ENCODE data around the gene DDIAS. TPM values are rescaled to one million over a fixed set of nuclear protein-coding genes. Genes with fewer than 3 reads are reported as not detected.

DDIAS gene
- total and polyA plus RNA-seq, 10 of the 15 experiments (the other 5 are each of a cell fraction or from before 2014, with no cell fraction given), result 6.9 to 27.8 (median 12.9) TPM

- DNase-seq (ENCODE audit: low read depth, low spot score), result no peak
- POLR2A ChIA-PET, result no interaction called here
- no peaks in the 10 kb centered on the region for H3K79me2 ChIP-seq (ENCODE audit: control insufficient read depth, insufficient read depth, low read length)
- no peak overlapping the region for H3K4me2 ChIP-seq (ENCODE audit: control insufficient read depth, insufficient read depth)
- no TSS peak for BruUV-seq (replicated peaks)
- no peaks in the 10 kb centered on the region for H3K27me3 ChIP-seq (replicated peaks in 1 of 2; ENCODE audit: control insufficient read depth in 2 of 2, insufficient read depth in 2 of 2, low read length in 1 of 2)
- no peak for FAIRE-seq
- in situ Hi-C loops (cut with MboI), result no loop called here
- no peak overlapping the region for H3K9ac ChIP-seq (ENCODE audit: control insufficient read depth, insufficient read depth, low read length)
- SMC1A ChIA-PET (ENCODE audit: uncharacterized antibody, unreplicated experiment), result interaction anchor here (1.2 kb wide), 2 partner anchors 9 to 23 kb away, joined by 3 to 4 read pairs; no protein-coding TSS in a partner anchor
- no peaks in the 10 kb centered on the region for H3K36me3 ChIP-seq (ENCODE audit: control insufficient read depth in 2 of 2, insufficient read depth in 2 of 2, low read length in 1 of 2)
- 100% methylated on average over 1 of the region's 1 CpG for WGBS (ENCODE audit: insufficient coverage, insufficient replicate concordance, low lambda C conversion rate, missing lambda C conversion rate)
- CTCF ChIA-PET, result interaction anchor here (1.5 to 1.9 kb wide), 4 partner anchors 9 to 391 kb away, joined by 4 to 7 read pairs (median 5); partner anchors contain the start of gene PRCP
- peaks cover 7% of the 10 kb centered on the region for H3K4me1 ChIP-seq (ENCODE audit: control insufficient read depth, insufficient read depth, low read length)
- intact Hi-C loops (cut with micrococcal nuclease; ENCODE audit: unreplicated experiment), result no loop called here
- H4K20me1 ChIP-seq (ENCODE audit: control insufficient read depth, insufficient read depth), result no peaks in the 10 kb centered on the region
- RAD21 ChIA-PET (ENCODE audit: unreplicated experiment), result no interaction called here
- no peak for ATAC-seq
- no peak overlapping the region for H2AFZ ChIP-seq (ENCODE audit: control insufficient read depth, low read depth, low read length)
- H3K27ac ChIP-seq (ENCODE audit: control insufficient read depth, insufficient read depth), result no peak overlapping the region
- no peak overlapping the region for H3K4me3 ChIP-seq
- no peaks in the 10 kb centered on the region for H3K9me3 ChIP-seq (replicated peaks; ENCODE audit: control insufficient read depth, insufficient read depth, low read length)
- TF ChIP-seq NRF1 (conservative IDR thresholded peaks at IDR 0.05; ENCODE audit: low read depth, low read length) (no peak), NFXL1 (IDR thresholded peaks at IDR 0.05; ENCODE audit: borderline replicate concordance) (no peak), NFIC (IDR thresholded peaks at IDR 0.05; ENCODE audit: low read depth, low read length) (no peak), SP1 (IDR thresholded peaks at IDR 0.05; ENCODE audit: low read depth, low read length) (no peak), EZH2 (IDR thresholded peaks at IDR 0.05; ENCODE audit: borderline replicate concordance, control insufficient read depth, low read depth, low read length) (no peak), BCLAF1 (IDR thresholded peaks at IDR 0.05) (no peak), NFYB (IDR thresholded peaks at IDR 0.05; ENCODE audit: insufficient read depth, low read depth, low read length) (no peak), NBN (IDR thresholded peaks at IDR 0.05) (no peak), GABPA (IDR thresholded peaks at IDR 0.05; ENCODE audit: low read depth) (no peak), RAD51 (IDR thresholded peaks at IDR 0.05) (no peak), IRF3 (IDR thresholded peaks at IDR 0.05) (no peak), USF2 (IDR thresholded peaks at IDR 0.05; ENCODE audit: borderline replicate concordance, low read depth, low read length) (no peak), NR2F1 (conservative IDR thresholded peaks at IDR 0.05) (no peak), POLR2AphosphoS2 (IDR thresholded peaks at IDR 0.05; ENCODE audit: low read depth, low read length) (no peak), MLLT1 (IDR thresholded peaks at IDR 0.05) (no peak), PBX3 (IDR thresholded peaks at IDR 0.05; ENCODE audit: insufficient replicate concordance, low read depth, low read length) (no peak), HDAC2 (IDR thresholded peaks at IDR 0.05) (no peak), CHD2 (IDR thresholded peaks at IDR 0.05; ENCODE audit: borderline replicate concordance, low read depth, low read length) (no peak)
These were observed 42.9 kb upstream of the DDIAS start for GRCh38 chr11:82858556-82859091.
